Renal pelvis (tissue), 4 donors: Measurements from ENCODE around the gene RGSL1. TPM values are rescaled to one million over a fixed set of nuclear protein-coding genes. Genes with fewer than 3 reads are reported as not detected.

Source experiments
- DNase-seq: peaks from one replicate; pipeline ENCODE4 v3.0.0-alpha.2; 2013
- polyA plus RNA-seq, 3 donors: library from polyadenylated mRNA; unstranded; fragments of 120-200 nt; gene quantifications; one replicate each; pipeline ENCODE4 v1.2.1, GENCODE V29; 2013; ENCODE audit not compliant: insufficient read length in 3 of 3

RGSL1 gene
- polyA plus RNA-seq, 3 donors: 0.03 to 0.33 TPM; not detected in 1

- no peak for DNase-seq
Observed at GRCh38 chr1:182549346-182549745, 99.4 kb downstream of the RGSL1 start.

- DNase-seq: no peak
Observed at GRCh38 chr1:182549811-182550210, 99.9 kb downstream of the RGSL1 start.

GRCh38 chr1:182552527-182552926 is 102.6 kb downstream of the RGSL1 start:
- DNase-seq: no peak

- DNase-seq: no peak
Observed at GRCh38 chr1:182555493-182555892, 105.5 kb downstream of the RGSL1 start.

- no peak for DNase-seq
Observed at GRCh38 chr1:182556279-182556678, 106.3 kb downstream of the RGSL1 start.

GRCh38 chr1:182560392-182560984 is 110.5 kb downstream of the RGSL1 start:
- DNase-seq: no peak

GRCh38 chr1:182561456-182561855 is 111.5 kb downstream of the RGSL1 start:
- no peak for DNase-seq

GRCh38 chr1:182563095-182563494 is 113.1 kb downstream of the RGSL1 start:
- no peak for DNase-seq

- no peak for DNase-seq
Observed at GRCh38 chr1:182564406-182565004, 114.6 kb downstream of the RGSL1 start.

- DNase-seq: no peak
Observed at GRCh38 chr1:182565537-182565936, 115.6 kb downstream of the RGSL1 start.

GRCh38 chr1:182567629-182568028 is 117.7 kb downstream of the RGSL1 start:
- no peak for DNase-seq

GRCh38 chr1:182568647-182569284 is 118.8 kb downstream of the RGSL1 start:
- DNase-seq: no peak

- DNase-seq: no peak
Observed at GRCh38 chr1:182569939-182570610, 120.1 kb downstream of the RGSL1 start.

- DNase-seq: no peak
Observed at GRCh38 chr1:182570611-182570970, 120.6 kb downstream of the RGSL1 start.

GRCh38 chr1:182574156-182574555 is 124.2 kb downstream of the RGSL1 start:
- no peak for DNase-seq

- DNase-seq: no peak
Observed at GRCh38 chr1:182575540-182576149, 125.7 kb downstream of the RGSL1 start.

- DNase-seq: no peak
Observed at GRCh38 chr1:182580736-182581135, 130.8 kb downstream of the RGSL1 start.

GRCh38 chr1:182584746-182585145 is 134.8 kb downstream of the RGSL1 start:
- DNase-seq: no peak

- DNase-seq: no peak
Observed at GRCh38 chr1:182586380-182586779, 136.4 kb downstream of the RGSL1 start.

GRCh38 chr1:182587093-182587492 is 137.1 kb downstream of the RGSL1 start:
- no peak for DNase-seq

GRCh38 chr1:182587666-182588499 is 137.9 kb downstream of the RGSL1 start:
- no peak for DNase-seq
